Raji (cell line): ENCODE measurements around the gene SLC30A2.

Source experiments
- POLR2A ChIP-seq: IDR thresholded peaks from 2 replicates; pipeline ENCODE4 v1.6.1; 2011; ENCODE audit warnings: low read depth, low read length, control low read depth; ENCODE audit not compliant: insufficient read depth

The SLC30A2 gene

GRCh38 chr1:26036756-26037281 is 9.1 kb downstream of the SLC30A2 start:
- TF ChIP-seq POLR2A, result no peak

GRCh38 chr1:26035959-26036755 is 9.8 kb downstream of the SLC30A2 start:
- no peak for TF ChIP-seq POLR2A

- no peak for TF ChIP-seq POLR2A
These were observed 10.5 kb downstream of the SLC30A2 start for GRCh38 chr1:26035203-26035958.

- no peak for TF ChIP-seq POLR2A
These were observed 11.3 kb downstream of the SLC30A2 start for GRCh38 chr1:26034504-26035202.

- no peak for TF ChIP-seq POLR2A
These were observed 13.1 kb downstream of the SLC30A2 start for GRCh38 chr1:26032656-26033357.

DNA sequence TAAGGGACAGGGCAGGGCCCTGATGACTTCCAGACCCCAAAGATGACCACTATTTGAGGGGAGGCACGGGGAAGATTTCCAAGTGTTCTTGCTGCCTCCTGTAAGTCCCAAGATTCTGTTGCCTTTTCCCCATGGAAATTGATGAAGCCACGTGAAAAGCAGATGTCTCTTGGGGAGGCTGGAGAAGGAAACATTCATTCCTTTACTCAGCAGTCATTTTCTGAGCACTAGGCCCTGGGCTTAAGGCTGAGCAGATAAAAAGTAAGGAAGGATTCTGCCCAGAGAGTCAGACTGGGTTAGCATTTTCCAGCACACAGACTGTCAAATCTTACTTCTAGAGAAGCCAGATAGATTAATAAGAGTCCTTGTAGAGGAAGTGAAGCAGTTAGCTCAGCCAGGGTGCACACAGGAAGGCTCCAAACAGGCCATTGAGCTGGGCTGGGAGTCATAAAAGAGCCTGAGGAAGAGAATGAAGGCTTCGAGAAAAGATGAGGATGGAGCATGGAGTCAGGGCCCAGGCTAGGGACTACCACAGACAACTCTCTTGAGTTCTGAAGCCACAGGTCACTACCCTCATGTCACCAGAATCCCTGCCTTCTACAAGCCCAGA is 14.2 kb downstream of the SLC30A2 start:
- TF ChIP-seq POLR2A, result no peak

GRCh38 chr1:26031196-26031595 is 14.7 kb downstream of the SLC30A2 start:
- TF ChIP-seq POLR2A, result no peak

GRCh38 chr1:26029864-26030481 is 15.9 kb downstream of the SLC30A2 start:
- TF ChIP-seq POLR2A, result no peak

DNA sequence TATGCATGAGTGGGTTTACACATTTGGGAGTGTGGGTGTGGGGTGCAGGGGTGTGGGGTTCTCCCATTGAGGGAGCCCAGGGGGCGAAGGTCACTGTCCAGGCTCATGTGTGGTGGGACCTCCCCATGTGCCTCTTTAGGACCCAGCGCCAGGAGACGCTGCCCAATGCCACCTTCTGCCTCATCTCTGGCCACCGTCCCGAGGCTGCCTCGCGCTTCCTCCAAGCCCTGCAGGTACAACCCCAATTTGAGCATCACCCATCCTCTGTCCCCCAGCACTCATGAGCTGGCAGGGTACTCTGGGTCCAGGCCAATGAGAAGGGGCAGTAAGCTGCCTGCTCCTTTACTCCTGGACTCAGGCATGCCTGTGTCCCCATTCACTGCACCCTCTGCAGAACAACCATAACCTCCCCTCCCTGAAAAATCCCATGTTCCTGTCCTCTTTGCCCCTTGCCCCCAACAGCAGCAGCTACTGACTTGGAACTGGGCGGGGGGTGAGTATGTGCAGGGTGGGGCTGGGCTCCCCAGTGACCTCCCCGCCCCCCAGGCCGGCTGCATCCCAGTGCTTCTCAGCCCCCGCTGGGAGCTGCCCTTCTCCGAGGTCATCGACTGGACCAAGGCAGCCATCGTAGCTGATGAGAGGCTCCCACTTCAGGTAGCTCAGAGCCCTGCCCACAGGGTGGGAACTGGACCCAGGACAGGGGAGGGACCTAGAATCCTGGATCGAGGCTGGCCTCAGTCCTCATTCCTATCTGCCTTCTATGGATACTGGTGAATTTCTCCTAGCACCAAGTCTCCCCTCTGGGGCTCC is 16.7 kb downstream of the SLC30A2 start:
- no peak for TF ChIP-seq POLR2A

DNA sequence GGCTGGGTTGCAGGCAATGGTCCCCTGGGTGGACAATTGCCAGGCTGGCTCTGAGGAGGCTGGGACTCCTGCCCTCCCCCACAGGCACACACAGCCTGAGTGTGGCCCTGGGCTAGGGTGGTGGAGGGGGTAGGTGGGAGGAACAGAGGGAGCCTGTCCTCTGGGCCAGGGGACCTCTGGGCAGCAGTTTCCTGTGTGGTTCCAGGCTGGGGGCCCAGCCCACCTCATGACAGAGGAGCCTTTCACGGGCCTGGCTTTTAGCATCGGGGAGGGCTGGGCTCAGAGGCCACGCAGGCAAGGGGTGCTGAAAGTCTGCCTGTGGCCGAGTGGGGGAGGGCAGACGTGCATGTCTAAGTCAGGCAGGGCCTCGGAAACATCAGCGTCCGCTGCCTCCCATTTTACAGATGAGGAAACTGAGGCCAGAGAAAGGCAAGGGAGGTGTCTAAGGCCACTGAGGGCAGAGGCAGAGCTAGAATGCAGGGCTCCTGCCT is 17.4 kb downstream of the SLC30A2 start:
- TF ChIP-seq POLR2A, result no peak

- TF ChIP-seq POLR2A, result no peak
These were observed 18.0 kb downstream of the SLC30A2 start for GRCh38 chr1:26027716-26028489.

- no peak for TF ChIP-seq POLR2A
These were observed 20.4 kb downstream of the SLC30A2 start for GRCh38 chr1:26025517-26025916.

DNA sequence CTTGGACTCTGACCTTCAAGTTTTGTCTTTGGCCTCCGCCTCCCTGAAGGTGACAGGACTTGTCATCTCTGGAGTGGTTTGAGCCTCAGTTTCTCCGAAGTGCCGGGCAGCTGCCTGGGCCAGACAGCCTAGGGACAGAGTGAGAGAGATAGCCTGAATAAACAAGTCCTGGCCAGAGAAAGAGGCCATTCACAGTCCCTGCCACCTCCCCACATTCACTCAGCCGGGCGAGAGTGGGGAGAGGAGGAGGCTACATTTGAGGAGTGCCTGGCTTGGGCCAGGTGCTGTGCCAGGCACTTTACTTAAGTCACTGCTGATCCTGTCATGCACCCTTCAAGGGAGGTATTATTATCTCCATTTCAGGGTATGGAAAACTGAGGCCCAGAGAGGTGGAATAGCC is 20.9 kb downstream of the SLC30A2 start:
- no peak for TF ChIP-seq POLR2A

GRCh38 chr1:26023826-26024225 is 22.1 kb downstream of the SLC30A2 start:
- no peak for TF ChIP-seq POLR2A
